Measurements from ENCODE around the gene NAALADL2.

DNA sequence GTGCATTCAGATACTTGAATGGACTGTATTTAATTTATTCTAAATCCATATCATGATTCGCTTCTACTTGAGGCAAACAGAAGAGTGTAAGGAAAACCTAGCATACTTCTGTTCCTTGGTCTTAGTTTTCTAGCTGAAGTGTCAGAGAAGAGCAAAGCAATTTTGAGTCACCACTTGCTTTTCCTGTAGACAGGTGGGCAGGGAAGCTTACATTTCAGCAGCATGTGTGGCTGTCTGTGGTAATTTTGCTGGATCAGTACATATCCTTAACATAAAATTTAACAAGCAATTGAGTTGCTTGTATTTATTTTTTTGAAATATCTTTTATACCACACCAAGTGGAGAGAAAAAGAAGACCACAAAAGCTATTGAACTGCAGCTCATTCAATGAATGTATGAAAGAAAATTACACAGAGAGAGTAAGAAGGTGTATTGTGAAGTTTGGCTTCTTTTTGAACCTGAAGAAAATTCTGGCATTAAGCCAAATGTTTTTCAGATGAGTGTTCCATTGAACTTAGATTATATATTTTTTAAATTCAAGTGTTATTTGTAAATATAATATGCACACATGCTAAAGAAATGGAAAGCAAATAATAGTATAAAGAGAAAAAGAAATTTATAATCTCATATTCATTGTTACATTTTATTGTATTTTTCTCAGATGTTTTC, 747.6 kb downstream of the NAALADL2 start:
- TF ChIP-seq, protein P1, sequence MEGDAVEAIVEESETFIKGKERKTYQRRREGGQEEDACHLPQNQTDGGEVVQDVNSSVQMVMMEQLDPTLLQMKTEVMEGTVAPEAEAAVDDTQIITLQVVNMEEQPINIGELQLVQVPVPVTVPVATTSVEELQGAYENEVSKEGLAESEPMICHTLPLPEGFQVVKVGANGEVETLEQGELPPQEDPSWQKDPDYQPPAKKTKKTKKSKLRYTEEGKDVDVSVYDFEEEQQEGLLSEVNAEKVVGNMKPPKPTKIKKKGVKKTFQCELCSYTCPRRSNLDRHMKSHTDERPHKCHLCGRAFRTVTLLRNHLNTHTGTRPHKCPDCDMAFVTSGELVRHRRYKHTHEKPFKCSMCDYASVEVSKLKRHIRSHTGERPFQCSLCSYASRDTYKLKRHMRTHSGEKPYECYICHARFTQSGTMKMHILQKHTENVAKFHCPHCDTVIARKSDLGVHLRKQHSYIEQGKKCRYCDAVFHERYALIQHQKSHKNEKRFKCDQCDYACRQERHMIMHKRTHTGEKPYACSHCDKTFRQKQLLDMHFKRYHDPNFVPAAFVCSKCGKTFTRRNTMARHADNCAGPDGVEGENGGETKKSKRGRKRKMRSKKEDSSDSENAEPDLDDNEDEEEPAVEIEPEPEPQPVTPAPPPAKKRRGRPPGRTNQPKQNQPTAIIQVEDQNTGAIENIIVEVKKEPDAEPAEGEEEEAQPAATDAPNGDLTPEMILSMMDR (IDR thresholded peaks at IDR 0.05), result no peak
- no peak for TF ChIP-seq POLR2A (IDR thresholded peaks at IDR 0.05)

Data from body of pancreas (tissue), 4 donors.